D721Med (cell line): ENCODE results near the gene RAB33A.
A peak's percentile ranks its signal among the peaks of the same experiment; 100 is the strongest.

ENCODE experiments used
- DNase-seq: peaks from one replicate; pipeline ENCODE4 v3.0.0; 2011; ENCODE audit warnings: low spot score; ENCODE audit not compliant: insufficient read length
- FAIRE-seq: peaks from 2 replicates; lab custom pipeline; 2011; peaks lifted over from hg19 to GRCh38; lab: Jason Lieb, UNC
- CTCF ChIP-seq: IDR thresholded peaks from 2 replicates; pipeline ENCODE4 v1.5.1; 2012; ENCODE audit warnings: mild to moderate bottlenecking, control low read depth; ENCODE audit not compliant: insufficient read depth; ENCODE audit errors: missing control alignments

RAB33A gene

GRCh38 chrX:130139474-130140201 lies 32.1 kb upstream of the RAB33A start:
- TF ChIP-seq CTCF = no peak
- DNase-seq (no peak), FAIRE-seq (no peak)

GRCh38 chrX:130144509-130144908 lies 27.3 kb upstream of the RAB33A start:
- TF ChIP-seq CTCF = peak; percentile 16
- DNase-seq = no peak
- FAIRE-seq = no peak

- DNase-seq (no peak), FAIRE-seq (no peak)
- TF ChIP-seq CTCF = no peak
Measured at GRCh38 chrX:130145123-130145522, 26.6 kb upstream of the RAB33A start.

GRCh38 chrX:130147631-130148030 lies 24.1 kb upstream of the RAB33A start:
- TF ChIP-seq CTCF = no peak
- FAIRE-seq = no peak
- DNase-seq = no peak

GRCh38 chrX:130155564-130155963 lies 16.2 kb upstream of the RAB33A start:
- FAIRE-seq = peak; percentile 74
- DNase-seq = no peak
- no peak for TF ChIP-seq CTCF

- FAIRE-seq = no peak
- DNase-seq = no peak
- TF ChIP-seq CTCF = no peak
Measured at GRCh38 chrX:130158311-130158710, 13.5 kb upstream of the RAB33A start.

- DNase-seq = no peak
- TF ChIP-seq CTCF = no peak
- no peak for FAIRE-seq
Measured at GRCh38 chrX:130159776-130160175, 12.0 kb upstream of the RAB33A start.
